GM21717 (cell line): ENCODE data around the gene S100A10.

ENCODE experiments used
- ATAC-seq: cut with Tn5 transposase; IDR thresholded peaks from one replicate; pipeline ENCODE4 v1.9.1; 2021; ENCODE audit warnings: mild to moderate bottlenecking, moderate library complexity; ENCODE audit not compliant: unreplicated experiment

The S100A10 gene

DNA sequence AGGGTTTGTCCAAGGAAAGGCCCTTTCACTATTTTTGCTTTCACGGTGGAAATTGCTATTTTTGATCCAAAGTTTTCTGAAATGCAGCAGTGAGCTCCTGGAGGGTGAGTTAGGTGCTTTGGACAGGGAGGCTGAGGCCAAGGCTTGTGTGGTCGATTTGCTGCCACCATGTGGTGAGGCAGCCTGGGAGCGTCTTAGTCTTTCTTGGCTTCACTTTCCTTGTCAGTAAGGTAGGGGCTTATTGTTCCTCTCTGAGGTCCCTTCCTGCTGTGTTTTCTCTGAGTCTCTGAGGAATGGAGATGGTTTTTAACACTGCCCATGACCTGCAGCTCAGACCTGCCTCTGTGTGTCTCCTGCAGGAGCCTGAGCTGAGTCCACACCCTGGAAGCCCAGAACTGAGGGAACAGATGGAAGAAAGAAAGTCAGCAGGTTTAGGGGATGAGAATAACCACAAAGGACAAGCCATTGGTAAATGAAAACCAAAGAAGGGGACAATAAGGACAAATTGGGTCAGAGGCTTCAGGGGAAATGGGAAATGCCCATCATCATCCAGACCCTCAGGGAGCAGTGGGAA, 20.1 kb upstream of the S100A10 start:
- ATAC-seq: no peak

DNA sequence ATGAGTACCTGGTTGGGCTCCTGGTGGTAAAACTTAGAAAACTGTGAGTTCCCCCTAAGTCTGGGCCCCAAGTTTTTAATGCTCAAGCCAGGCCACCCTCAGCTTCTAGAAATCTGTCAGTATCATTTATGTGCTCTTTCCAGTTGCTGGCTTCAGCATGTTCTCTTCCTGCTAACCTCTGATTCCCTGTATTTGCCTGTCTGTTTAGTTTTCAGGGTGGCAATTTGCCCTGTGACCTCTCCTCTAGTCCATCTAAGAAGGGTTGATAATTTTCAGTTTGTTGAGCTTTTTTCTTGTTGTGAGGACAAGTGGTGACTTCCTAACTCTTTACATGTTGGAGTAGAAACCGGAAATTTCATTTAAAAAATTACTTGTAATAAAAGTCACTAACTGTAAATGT, 16.0 kb upstream of the S100A10 start:
- ATAC-seq: no peak

DNA sequence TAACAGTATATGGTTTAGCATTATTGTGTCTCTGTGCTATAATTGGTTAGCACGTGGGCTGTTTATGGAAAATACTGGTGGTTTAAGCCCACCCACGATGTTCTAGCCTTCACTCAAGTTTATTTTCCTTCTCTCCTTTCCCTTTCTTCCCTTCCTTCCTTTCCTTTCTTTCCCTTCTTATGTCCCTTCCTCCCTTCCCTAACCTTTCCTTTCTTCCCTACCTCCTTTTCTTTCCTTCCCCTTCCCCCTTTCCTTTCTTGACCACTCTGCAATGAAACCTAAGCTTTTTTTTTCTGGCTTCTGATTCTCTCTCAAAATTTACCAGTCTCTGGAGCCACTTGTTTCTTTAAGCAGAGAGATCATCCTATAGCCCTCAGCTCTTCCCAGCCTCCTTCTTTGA, 13.4 kb upstream of the S100A10 start:
- ATAC-seq: no peak

DNA sequence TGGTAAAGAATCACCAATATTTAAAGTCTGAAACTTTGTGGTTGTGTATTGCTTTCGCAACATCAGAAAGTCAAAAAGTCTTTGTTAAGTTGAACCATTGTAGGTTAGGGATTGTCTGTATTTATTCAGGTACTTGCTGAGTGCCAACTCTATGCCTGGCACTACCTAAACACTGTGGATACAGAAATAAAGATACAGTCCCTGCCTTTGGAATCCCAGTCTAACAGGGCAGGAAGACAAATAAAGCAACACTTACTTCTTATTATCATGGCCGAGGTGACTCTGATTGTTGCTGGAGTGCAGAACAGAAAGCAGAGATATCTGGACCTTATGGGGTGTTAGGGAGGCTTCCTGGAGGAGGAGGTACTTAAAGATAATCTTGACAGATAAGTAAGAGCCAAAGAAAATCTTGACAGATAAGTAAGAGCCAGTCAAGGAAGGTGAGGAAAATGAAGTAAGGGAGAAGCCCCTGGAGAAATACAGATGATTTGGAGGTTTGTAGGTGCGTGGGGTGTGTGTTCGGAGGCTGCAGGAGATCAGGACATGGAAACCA, 11.8 kb upstream of the S100A10 start:
- no peak for ATAC-seq

DNA sequence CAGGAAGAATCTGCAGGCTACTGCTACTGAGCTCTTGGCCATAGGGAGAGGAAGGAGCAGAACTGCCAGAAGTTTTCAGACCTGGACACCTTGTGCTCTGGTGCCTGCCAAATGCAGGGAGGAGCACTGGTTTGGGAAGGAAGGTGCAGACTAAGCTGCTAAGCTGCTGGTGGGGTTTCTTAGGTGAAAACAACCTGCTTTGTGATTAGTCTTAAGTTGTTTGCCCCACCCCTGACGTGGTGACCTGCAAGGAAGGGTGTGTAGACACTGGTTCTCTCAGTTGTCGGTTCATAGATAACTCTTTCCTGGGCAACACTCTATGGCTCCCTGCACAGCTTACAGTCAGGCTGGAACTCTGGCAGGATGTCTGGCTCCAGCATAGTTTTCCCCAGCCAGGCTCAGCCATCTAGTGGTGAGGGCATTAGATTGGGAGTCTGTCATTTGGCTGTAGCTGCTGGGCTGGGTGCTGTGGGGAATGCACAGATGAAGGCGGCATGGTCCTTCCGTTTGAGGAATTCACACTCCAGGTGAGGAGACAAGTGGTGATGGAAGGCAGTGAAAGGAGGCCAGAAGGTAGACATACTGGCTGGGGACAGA, 10.3 kb upstream of the S100A10 start:
- no peak for ATAC-seq

DNA sequence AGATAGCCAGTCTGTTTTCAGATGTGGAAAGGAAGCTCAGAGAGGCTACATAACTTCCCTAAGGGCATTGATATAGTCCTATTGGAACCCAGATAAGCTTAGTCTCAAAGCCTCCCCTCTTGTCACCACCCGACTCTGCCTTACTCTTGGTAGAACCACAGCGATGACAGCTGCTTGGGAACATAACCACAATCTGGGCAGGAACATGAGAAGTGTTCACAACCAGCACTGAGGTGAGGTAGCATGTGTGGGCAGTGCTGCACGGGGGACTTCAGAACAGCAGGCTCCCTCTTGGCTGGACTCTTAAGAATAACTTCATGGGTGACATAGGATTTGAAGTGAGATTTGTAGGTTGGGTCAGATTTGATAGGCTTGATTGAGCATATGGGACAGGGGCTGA, 9.3 kb upstream of the S100A10 start:
- no peak for ATAC-seq

DNA sequence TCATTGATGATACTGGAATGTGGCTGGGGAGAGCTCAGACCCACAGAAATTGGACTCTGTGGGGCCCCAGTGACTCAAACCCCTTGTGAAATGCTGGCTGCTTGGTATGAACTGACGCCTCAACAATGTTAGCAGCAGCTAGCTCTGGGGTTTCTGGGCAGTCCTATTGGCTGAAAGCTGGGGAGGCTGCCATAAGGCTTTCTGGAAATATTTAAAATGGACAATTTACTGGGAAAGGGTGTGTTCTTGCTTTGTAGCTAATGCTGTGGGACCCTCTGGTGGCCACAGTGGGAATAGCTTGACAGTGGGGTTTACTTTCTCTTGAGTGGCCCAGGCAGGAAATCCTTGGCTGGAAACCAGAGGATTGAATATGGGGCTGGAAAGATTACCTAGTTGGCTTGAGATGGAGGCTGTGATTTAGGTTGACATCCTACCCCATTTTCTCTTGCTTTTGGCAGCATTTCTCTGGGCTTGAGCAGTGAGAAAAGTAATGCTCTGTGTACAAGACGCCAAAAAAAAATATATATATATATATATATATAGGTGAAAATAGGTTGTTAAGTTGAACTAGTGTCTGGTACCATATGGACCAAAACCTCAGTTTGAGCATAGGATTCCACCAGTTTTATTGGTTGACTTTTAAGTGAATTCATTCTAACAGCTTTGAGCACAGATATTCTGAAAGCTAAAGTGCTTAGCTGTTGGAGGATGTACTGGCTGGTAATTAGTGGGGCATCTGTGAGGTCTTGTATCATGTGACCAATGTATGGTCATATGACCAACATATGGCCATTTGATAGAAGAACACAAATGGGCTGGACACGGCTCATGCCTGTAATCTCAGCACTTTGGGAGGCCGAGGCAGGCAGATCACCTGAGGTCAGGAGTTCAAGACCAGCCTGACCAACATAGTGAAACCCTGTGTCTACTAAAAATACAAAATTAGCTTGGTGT, 8.2 kb upstream of the S100A10 start:
- ATAC-seq: no peak

DNA sequence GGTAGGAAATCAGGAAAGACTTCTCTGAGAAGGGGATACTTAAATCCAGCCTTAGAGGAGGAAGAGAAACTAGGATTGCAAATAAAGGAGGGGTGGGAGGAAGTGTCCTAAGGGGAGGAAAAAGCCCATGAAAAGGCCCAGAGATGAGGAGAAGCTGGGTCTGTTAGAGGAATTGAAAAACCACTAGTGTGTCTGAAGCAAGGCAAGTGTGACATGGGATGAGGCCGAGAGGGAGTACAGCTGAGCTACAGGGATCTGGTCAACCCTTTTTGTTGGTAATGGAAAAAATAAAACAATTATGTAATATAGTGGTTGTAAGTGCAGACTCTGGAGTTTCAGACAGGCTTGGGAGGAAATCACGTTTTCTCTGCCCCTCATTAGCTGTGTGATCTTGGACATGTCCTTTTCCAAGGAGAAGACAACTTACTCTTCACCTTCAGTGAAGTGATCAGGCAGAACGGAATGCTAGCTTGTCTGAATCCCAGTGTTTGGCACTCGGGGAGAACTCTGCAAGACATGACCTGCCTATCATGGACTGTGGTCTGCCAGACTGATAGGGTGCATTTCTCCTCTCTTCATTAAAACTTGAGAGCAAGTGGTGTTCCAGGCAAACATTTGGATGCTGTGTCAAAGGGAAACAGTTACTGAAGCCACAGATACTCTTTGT, 7.4 kb upstream of the S100A10 start:
- no peak for ATAC-seq

DNA sequence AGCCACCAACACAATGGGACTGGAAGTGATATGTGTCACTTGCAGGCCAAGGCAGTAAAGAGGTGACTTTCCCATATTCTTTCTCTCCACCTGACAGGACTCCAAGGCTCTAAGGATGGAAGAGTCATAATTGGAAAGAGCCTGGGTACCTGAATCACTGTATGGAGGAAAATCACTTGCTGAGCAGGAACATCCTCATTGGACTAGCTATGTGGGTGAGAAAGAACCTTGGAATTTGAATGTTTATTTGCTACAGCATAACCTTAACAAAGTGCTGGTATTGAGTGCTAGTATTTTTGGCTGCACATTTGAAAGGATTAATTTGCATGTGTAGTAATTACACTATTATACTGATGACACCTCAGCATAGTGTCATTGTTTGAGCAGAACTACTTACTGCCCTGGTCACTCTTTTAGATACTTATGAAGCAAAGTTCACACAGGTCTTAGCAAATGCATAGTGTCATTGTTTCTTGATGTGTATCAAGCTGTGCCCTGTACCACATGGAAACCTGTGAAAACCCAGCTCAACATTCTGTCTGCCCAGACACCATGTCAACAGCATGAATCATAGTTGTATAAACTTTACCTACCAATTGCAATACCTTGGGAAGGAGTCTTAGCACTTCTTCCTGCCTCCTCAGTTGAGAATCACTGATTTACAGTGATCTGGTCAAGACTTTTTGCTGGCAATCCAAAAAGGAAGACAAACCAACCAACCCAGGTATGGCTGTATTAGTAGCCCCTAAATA, 5.1 kb upstream of the S100A10 start:
- no peak for ATAC-seq

DNA sequence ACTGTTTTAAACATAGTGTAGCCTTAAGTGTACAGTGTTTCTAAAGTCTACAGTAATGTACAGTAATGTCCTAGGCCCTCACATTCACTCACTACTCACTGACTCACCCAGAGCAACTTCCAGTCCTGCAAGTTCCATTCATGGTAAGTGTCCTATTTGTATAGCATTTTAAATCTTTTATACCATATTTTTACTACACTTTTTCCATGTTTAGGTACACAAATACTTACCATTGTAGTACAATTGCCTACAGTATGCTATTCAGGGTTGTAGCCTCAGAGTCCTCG, 3.6 kb upstream of the S100A10 start:
- no peak for ATAC-seq

DNA sequence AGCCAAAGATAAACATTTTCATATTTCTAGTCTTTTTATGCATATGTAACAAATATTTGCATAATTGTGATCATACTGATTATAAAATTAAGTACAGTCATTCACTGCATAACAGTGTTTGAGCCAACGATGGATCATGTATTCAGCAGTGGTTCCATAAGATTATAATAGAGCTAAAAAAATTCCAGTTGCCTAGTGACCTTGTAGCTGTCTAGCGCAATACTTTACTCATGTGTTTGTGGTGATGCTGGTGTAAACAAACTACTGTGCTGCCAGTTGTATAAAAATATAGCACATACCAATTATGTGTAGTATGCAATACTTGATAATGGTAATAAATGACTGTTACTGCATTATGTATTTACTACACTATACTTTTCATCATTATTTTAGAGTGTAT, 2.1 kb upstream of the S100A10 start:
- ATAC-seq: no peak

DNA sequence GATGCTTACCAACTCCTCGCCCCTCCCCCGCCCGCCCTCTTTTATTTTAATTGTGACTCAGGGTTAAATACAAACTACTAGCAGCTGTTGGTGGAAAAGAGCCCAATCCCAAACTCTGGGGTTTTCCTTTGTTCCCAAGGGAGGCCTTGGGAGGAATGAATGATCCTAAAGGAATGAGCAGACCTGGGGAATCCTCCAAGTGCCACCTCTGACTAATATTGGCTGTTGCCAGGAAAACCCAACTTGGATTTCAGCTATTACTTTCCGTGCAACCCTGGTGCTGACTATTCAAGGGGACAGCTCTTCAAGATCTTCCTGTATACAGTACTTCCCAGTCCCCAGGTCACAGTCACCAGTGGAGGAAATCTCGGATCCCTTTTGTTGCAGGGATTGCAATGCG, 1.3 kb upstream of the S100A10 start:
- no peak for ATAC-seq

DNA sequence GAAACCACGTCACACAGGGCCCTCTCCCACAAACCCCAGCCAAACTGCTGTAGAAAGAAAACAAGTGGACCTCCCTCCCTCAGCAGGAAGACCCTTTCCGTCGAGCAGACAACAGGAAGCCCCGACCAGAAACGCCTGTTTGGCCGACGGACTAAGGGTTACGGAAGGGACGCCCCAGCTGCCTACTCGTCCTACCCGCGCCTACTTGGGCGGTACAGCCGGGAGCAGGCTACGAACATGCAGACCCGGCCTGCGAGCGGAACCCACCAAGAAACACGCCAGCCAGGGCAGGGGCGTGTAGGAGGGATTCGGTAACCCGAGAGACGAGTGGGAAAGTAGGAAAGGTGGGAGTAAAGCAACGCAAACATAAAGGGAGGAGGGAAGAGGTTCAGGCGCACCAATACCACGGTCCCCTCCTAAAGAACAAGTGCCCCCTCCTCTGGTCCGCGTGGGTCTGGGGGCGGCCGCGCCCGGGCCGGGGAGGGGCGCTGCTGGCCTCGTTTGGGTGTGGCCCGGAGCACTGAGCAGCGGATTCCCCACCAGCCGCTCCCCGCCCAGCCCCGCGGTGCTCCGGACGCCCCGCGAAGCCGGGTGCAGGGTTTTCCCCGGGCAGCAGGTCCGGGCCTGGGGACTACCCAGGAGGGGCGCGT, 450 bp downstream of the S100A10 start:
- no peak for ATAC-seq

DNA sequence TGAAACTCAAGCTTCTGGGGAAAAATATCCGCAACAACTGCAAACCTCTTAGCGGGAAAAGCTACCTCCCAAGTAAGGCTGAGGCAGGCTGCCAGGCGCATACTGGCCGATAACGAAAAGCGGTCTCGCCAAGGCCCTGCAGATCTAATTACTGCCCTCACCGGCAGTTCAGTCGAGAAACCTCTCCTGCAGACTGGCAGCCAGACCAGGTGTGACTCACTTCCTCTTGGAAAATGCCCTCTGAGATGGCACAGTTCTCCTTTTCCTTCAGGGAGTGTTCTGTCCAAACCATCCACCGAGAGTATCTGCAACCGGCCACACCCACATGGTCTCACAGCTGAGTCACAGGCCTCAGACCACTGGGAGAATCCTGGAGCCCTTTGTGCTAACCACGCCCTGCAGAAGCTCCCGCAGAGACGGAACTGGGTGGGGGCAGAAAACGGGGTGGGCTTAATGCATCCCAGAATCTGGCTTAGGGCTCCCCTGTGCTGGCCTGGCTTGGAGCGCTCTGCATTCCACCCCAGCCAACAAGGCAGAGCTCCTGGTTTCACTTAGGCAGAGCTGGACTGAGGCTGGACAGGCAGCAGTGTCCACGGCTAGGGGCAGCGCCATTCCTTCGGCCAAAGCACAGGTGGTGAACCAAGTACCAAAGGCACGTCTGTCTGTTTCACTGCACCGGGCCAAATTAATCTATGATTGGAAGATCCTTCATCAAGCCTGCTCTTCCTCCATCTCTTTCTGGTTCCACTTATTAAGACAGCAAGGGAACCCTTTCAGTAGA, 1.2 kb downstream of the S100A10 start:
- no peak for ATAC-seq

DNA sequence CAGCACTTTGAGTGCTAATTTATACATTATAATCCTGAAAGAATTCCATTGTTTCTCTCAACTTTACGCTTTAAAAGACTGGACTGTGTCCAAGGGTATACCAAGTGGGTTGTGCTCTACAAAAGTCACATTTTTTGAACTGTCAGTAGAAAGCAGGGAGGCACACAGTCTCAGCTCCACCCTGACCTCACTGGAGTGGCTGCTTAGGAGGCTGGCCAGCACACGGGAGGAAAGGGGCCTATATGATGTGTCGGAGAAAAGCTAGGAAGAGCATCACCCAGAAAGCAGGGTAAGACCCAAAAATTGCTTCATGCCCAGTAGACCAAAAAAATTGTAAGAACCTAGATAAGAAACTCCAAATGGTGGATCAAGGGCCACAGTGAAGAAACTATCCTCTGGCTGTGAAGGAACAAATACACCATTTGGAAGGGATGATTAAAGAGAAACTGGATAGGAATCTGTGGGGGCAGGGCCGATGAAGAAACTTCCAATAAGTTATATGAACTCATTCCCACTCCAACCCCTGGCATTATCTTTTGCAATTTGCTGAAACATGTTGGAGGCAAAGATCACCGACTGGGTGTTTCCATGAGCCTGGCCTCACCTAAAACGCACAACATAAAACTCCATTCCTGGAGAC, 1.9 kb downstream of the S100A10 start:
- ATAC-seq: no peak

DNA sequence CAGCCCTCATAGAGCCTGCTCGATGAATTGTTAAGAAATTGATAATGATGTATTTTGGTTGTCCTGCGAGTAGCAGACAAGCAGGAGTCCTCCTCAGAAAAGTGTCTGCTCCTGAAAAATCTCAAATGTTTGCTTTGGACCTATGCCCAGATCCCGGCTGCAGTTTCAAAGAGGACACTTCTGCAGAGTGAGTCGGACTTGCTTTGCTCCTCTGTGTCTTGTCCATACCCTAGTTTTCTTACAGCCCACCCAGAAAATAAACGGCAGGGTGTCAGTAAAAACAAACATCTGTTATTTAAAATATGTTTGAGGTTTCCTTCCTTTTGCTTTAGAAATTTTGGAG, 2.8 kb downstream of the S100A10 start:
- no peak for ATAC-seq

DNA sequence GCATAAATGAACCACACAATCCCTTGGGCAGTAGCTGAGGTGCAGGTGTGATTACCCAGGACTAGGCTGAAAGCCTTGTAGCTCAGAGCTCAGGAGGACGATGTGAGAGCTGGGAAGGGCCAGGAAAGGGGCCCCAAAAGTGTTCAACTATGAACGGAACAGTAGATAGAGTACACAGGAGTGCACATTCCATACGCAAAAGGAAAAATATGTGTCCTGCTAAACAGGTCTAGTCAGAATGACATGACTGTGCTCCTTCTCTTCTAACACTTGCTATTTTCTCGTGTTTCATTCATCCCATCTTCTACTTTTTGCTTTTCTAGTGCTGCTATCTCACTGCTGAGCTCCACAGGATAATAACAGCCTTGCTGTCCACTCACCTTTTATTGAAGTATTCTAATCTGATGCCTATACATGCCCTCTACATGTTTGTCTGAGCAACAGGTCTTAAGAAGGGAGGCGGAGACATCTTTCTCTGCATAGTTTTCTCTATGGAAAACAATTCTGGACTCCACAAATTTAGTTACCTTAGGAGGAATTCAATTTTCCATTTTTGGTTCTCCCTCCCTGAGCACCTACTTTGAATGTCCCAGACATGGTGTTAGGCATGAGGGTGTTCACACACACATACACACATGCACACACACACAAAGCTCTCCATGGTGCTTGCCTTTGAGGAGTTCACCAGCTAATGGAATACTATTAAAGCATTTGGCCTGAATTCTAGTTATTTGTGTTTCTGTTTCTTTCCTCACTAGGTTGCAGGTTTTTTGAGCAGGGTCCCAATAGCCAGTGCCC, 3.4 kb downstream of the S100A10 start:
- no peak for ATAC-seq

DNA sequence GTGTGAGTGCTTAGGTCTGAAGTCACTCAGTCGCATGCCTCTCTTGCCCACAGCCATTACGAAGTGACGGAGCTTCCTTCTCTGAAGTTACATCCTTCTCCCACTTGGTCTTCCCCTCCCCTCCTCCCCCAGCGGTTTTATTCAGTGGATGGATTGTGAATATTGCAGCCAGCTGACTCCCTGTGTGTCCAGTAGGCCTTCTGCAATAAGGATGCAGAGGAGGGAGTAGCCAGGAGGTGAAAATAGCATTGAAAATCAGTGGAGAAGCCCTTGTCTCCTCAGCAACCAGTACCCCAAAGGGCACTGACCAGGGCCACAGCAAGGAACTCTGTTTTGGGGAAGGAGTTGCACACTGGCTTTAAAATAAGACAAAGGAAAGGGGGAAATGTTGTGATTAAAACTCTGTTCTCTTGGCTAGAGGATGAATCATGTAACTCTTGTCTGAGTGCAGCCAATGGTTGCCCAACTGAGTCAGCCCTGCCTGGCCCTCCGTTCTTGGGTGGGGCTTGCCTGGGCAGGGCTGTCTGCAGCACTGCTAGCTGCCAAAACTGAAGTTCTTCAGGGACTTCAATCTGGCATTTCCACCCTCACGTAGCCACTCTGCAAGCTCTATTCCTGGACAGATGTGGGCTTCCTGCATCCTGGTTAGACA, 4.3 kb downstream of the S100A10 start:
- ATAC-seq: no peak
